GM23338 (cell line): ENCODE measurements around the gene CXCL10. TPM values are rescaled to one million over a fixed set of nuclear protein-coding genes. Genes with fewer than 3 reads are reported as not detected.
A peak's percentile ranks its signal among the peaks of the same experiment; 100 is the strongest.

Experiments used
- ATAC-seq: fragments of 200-7000 bp; cut with Tn5 transposase; 3 replicates; pipeline ENCODE4 v1.9.1; 2020
- DNase-seq: peaks from one replicate; pipeline ENCODE4 v3.0.0-alpha.2; 2015; ENCODE audit warnings: low spot score
- H2AFZ ChIP-seq: fragments of 200-600 bp; sonication (generic); 2 replicates; pipeline ENCODE4 v1.8.0; 2016; ENCODE audit warnings: antibody characterized with exemption, mild to moderate bottlenecking, moderate library complexity
- H3F3A ChIP-seq: fragments of 200-600 bp; sonication (generic); replicated peaks from 2 replicates; pipeline ENCODE4 v1.8.0; 2017; ENCODE audit warnings: antibody characterized with exemption, mixed run types, low read depth
- H3K27ac ChIP-seq: fragments of 200-600 bp; sonication (generic); 2 replicates; pipeline ENCODE4 v1.6.1; 2016; ENCODE audit warnings: low read depth
- H3K27me3 ChIP-seq: fragments of 200-600 bp; sonication (generic); 2 replicates; pipeline ENCODE4 v1.8.0; 2016; ENCODE audit warnings: mild to moderate bottlenecking, mixed run types, moderate library complexity; ENCODE audit not compliant: insufficient read depth
- H3K36me3 ChIP-seq: fragments of 200-600 bp; sonication (generic); 2 replicates; pipeline ENCODE4 v1.8.0; 2016; ENCODE audit warnings: mild to moderate bottlenecking; ENCODE audit not compliant: insufficient read depth
- H3K4me1 ChIP-seq: fragments of 200-600 bp; sonication (generic); 2 replicates; pipeline ENCODE4 v1.8.0; 2016; ENCODE audit warnings: mild to moderate bottlenecking, moderate library complexity; ENCODE audit not compliant: insufficient read depth
- H3K4me2 ChIP-seq: fragments of 200-600 bp; sonication (generic); 2 replicates; pipeline ENCODE4 v1.7.1; 2017; ENCODE audit warnings: mixed run types
- H3K4me3 ChIP-seq: fragments of 200-600 bp; sonication (generic); 2 replicates; pipeline ENCODE4 v1.6.1; 2016; ENCODE audit warnings: mixed run types
- H3K79me2 ChIP-seq: fragments of 200-600 bp; sonication (generic); replicated peaks from 2 replicates; pipeline ENCODE4 v1.8.0; 2017; ENCODE audit warnings: mild to moderate bottlenecking; ENCODE audit not compliant: insufficient read depth
- H3K9me2 ChIP-seq: fragments of 200-600 bp; sonication (generic); 2 replicates; pipeline ENCODE4 v1.8.0; 2017; ENCODE audit not compliant: insufficient read depth
- H4K20me1 ChIP-seq: fragments of 200-600 bp; sonication (generic); replicated peaks from 2 replicates; pipeline ENCODE4 v1.8.0; 2017; ENCODE audit warnings: mild to moderate bottlenecking; ENCODE audit not compliant: insufficient read depth
- H3K27ac Mint-ChIP-seq: 2 replicates; pipeline ENCODE4 v1.8.0; 2020; ENCODE audit warnings: inconsistent platforms, mild to moderate bottlenecking, moderate library complexity, mixed read lengths
- H3K27me3 Mint-ChIP-seq: 3 replicates; pipeline ENCODE4 v1.8.0; 2022; ENCODE audit warnings: low read depth, mild to moderate bottlenecking, moderate library complexity, mixed read lengths, inconsistent platforms; ENCODE audit not compliant: insufficient read depth, poor library complexity
- H3K36me3 Mint-ChIP-seq: 3 replicates; pipeline ENCODE4 v1.8.0; 2021; ENCODE audit warnings: low read depth, mild to moderate bottlenecking, inconsistent platforms, moderate library complexity, mixed read lengths
- H3K4me1 Mint-ChIP-seq: 3 replicates; pipeline ENCODE4 v1.8.0; 2020; ENCODE audit warnings: mild to moderate bottlenecking, inconsistent platforms, mixed read lengths
- H3K4me3 Mint-ChIP-seq: 3 replicates; pipeline ENCODE4 v1.8.0; 2021; ENCODE audit warnings: moderate library complexity, mild to moderate bottlenecking, inconsistent platforms, mixed read lengths
- H3K9me3 Mint-ChIP-seq: 3 replicates; pipeline ENCODE4 v1.8.0; 2020; ENCODE audit warnings: moderate library complexity, mild to moderate bottlenecking, inconsistent platforms, mixed read lengths
- CTCF ChIP-seq, 2 experiments: fragments of 200-600 bp in 1 of 2; sonication (generic) in 1 of 2; conservative IDR thresholded peaks; 2 replicates each; pipeline versions ENCODE4 v1.5.1 to v1.6.1; 2016 to 2017; ENCODE audit warnings: antibody characterized with exemption in 2 of 2, low read depth in 2 of 2, mild to moderate bottlenecking in 2 of 2, moderate library complexity in 1 of 2
- EZH2phosphoT487 ChIP-seq: fragments of 200-600 bp; sonication (generic); IDR thresholded peaks from one replicate; pipeline ENCODE4 v1.8.1; 2018; ENCODE audit warnings: antibody characterized with exemption; ENCODE audit not compliant: unreplicated experiment
- ZNF462 ChIP-seq: fragments of 250-450 bp; sonication (Bioruptor Pico); IDR thresholded peaks from 2 replicates; pipeline ENCODE4 v1.5.0; 2020; ENCODE audit warnings: mild to moderate bottlenecking, moderate library complexity
- polyA plus RNA-seq: library from polyadenylated mRNA; unstranded; fragments of >200 nt; fragmentation: Nextera tagmentation; extraction: Ambion mirVana; gene quantifications from 2 replicates; pipeline ENCODE4 v1.2.1, GENCODE V29; 2016
- total RNA-seq: library from RNA; depleted of rRNA; stranded (reverse); fragments of >200 nt; shearing (Covaris generic); gene quantifications from 2 replicates; pipeline ENCODE4 v1.2.3, GENCODE V29; 2014

CXCL10 gene
- total and polyA plus RNA-seq, 2 experiments from 2014 or later: not detected

GRCh38 chr4:75997081-75997480 is 26.2 kb downstream of the CXCL10 start (continued):
- no peak for TF ChIP-seq ZNF462 (CRISPR knock-in tag)
- TF ChIP-seq CTCF (conservative IDR thresholded peaks at IDR 0.05; ENCODE audit: low read depth in 2 of 2): no peak

- TF ChIP-seq CTCF (conservative IDR thresholded peaks at IDR 0.05; ENCODE audit: low read depth in 2 of 2) (peak; percentile 76 to 79), EZH2phosphoT487 (no peak)
- H3K36me3 Mint-ChIP-seq: no peaks in the 10 kb centered on the region
Observed at GRCh38 chr4:75995727-75996126, 27.6 kb downstream of the CXCL10 start.

More at GRCh38 chr4:75995727-75996126, 27.6 kb downstream of the CXCL10 start:
- Histone ChIP-seq H4K20me1 (no peaks in the 10 kb centered on the region), H3K27me3 (no peaks in the 10 kb centered on the region; the same call in 1 of the 2 replicates), H3K9me2 (no peaks in the 10 kb centered on the region), H2AFZ (peak overlapping the region; percentile 57; the same call in 1 of the 2 replicates), H3K4me1 (no peaks in the 10 kb centered on the region), H3K4me2 (no peak overlapping the region), H3F3A (no peaks in the 10 kb centered on the region), H3K79me2 (peaks cover under 1% of the 10 kb centered on the region; the same call in 1 of the 2 replicates), H3K4me3 (no peak overlapping the region), H3K27ac (no peak overlapping the region), H3K36me3 (no peaks in the 10 kb centered on the region)
- ATAC-seq: peak; percentile 27
- no peaks in the 10 kb centered on the region for H3K4me1 Mint-ChIP-seq
- H3K27ac Mint-ChIP-seq: no peak overlapping the region
- H3K27me3 Mint-ChIP-seq: peaks cover 4% of the 10 kb centered on the region
- no peak overlapping the region for H3K4me3 Mint-ChIP-seq
- H3K9me3 Mint-ChIP-seq: no peaks in the 10 kb centered on the region
- DNase-seq: peak; percentile 88
